Measurements from ENCODE around the gene ZNF202. TPM values are rescaled to one million over a fixed set of nuclear protein-coding genes. Genes with fewer than 3 reads are reported as not detected.

ZNF202 gene
- total RNA-seq: 2.9 and 5.7 TPM in 2 replicates

GRCh38 chr11:123741159-123742030 is at the start of gene ZNF202:
ZNF202 (minus strand) TSS chr11:123741660; CDS start chr11:123730888, 10,772 bp downstream.

DNA sequence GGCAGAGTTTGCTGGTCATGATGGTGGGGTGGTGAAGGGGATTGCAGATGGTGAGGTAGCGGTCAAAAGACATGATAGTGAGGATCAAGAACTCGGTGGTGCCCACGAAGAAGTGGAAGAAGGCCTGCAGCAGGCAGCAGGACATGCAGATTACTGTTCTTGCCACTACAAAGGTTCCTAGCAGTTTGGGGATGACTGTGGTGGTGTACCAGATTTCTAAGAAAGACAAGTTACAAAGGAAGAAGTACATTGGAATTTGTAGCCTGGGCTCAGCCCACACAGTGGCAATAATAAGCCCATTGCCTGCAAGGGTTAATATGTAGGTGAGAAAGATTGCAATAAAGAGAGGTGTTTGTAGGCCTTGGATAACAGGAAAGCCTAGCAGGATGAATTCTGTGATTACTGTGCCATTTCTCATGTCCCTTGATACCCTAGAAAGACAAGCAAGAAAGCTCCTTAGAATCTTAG is 12.7 kb upstream of the ZNF202 start, which contains the start of gene OR6X1:
Gene OR6X1 (minus strand): TSS at position 418 of the 468 bp plus-strand sequence. CDS start 0 bp downstream, at position 418.

Other genes starting within 250 kb of the ZNF202 start
- gene SCN3B, start 87.0 kb downstream of the ZNF202 start, total RNA-seq: 0.18 TPM in 1 of 2 replicates, not detected in the other
- not detected in 2 replicates for gene OR6X1, start 12.9 kb upstream of the ZNF202 start, total RNA-seq
- not detected in 2 replicates for gene OR6M1, start 64.7 kb upstream of the ZNF202 start, total RNA-seq
- gene TMEM225, start 144.0 kb upstream of the ZNF202 start, total RNA-seq: not detected in 2 replicates
- not detected in 2 replicates for gene OR8D4, start 160.5 kb upstream of the ZNF202 start, total RNA-seq
- gene OR4D5, start 198.0 kb upstream of the ZNF202 start, total RNA-seq: not detected in 2 replicates
- not detected in 2 replicates for gene OR6T1, start 202.2 kb upstream of the ZNF202 start, total RNA-seq
- not detected in 2 replicates for gene OR10S1, start 236.1 kb upstream of the ZNF202 start, total RNA-seq

All from myometrial cell (primary cell).